ENCODE measurements around the gene ELF2. TPM values are rescaled to one million over a fixed set of nuclear protein-coding genes. Genes with fewer than 3 reads are reported as not detected.
"Not testable (repeated sequence)": the region's sequence is repeated elsewhere in the genome, so short reads cannot be mapped to it uniquely, and the experiment has no call there.

Gene ELF2
- total RNA-seq, 1 experiment from 2014 or later: 42.4 TPM

GRCh38 chr4:139011225-139011950, 165.6 kb downstream of the ELF2 start:
- Histone ChIP-seq H3K27ac (ENCODE audit: low read depth, low read length, poor library complexity, severe bottlenecking) (no peak overlapping the region), H3K9me3 (ENCODE audit: low read depth, low read length, poor library complexity, severe bottlenecking) (no peaks in the 10 kb centered on the region), H3K4me3 (ENCODE audit: low read depth, low read length, poor library complexity, severe bottlenecking) (no peak overlapping the region), H3K27me3 (replicated peaks; ENCODE audit: insufficient read depth, low read depth, low read length, poor library complexity) (no peaks in the 10 kb centered on the region), H3K4me1 (ENCODE audit: insufficient read depth, low read length, poor library complexity, severe bottlenecking) (peaks cover 13% of the 10 kb centered on the region), H3K36me3 (ENCODE audit: insufficient read depth, low read length, poor library complexity, severe bottlenecking) (no peaks in the 10 kb centered on the region)
- no peak for DNase-seq (ENCODE audit: low spot score)
- ChIA-PET CTCF (no interaction called here), POLR2A (ENCODE audit: low non-redundant PET) (no interaction called here)
- intact Hi-C loops (cut with micrococcal nuclease; ENCODE audit: unreplicated experiment): no loop called here
- no TSS peak for BruUV-seq (replicated peaks)
- TF ChIP-seq EZH2 (IDR thresholded peaks at IDR 0.05; ENCODE audit: borderline replicate concordance, low read depth, low read length, poor library complexity, severe bottlenecking): no peak
- TF ChIP-seq CTCF (conservative IDR thresholded peaks at IDR 0.05; ENCODE audit: low read depth, low read length): no peak

- CTCF ChIA-PET: no interaction called here
- intact Hi-C loops (cut with micrococcal nuclease; ENCODE audit: unreplicated experiment): no loop called here
- TF ChIP-seq CTCF (conservative IDR thresholded peaks at IDR 0.05; ENCODE audit: low read depth, low read length): no peak
- no peak for TF ChIP-seq EZH2 (IDR thresholded peaks at IDR 0.05; ENCODE audit: borderline replicate concordance, low read depth, low read length, poor library complexity, severe bottlenecking)
Measured at GRCh38 chr4:139009702-139010101, 167.3 kb downstream of the ELF2 start.

GRCh38 chr4:139008278-139008677, 168.7 kb downstream of the ELF2 start:
- H3K27me3 ChIP-seq (replicated peaks; ENCODE audit: insufficient read depth, low read depth, low read length, poor library complexity); H3K36me3 ChIP-seq (ENCODE audit: insufficient read depth, low read length, poor library complexity, severe bottlenecking); DNase-seq (ENCODE audit: low spot score); H3K27ac ChIP-seq (ENCODE audit: low read depth, low read length, poor library complexity, severe bottlenecking); H3K4me3 ChIP-seq (ENCODE audit: low read depth, low read length, poor library complexity, severe bottlenecking); BruUV-seq (replicated peaks); intact Hi-C loops (cut with micrococcal nuclease; ENCODE audit: unreplicated experiment); H3K9me3 ChIP-seq (ENCODE audit: low read depth, low read length, poor library complexity, severe bottlenecking); H3K4me1 ChIP-seq (ENCODE audit: insufficient read depth, low read length, poor library complexity, severe bottlenecking): not testable (repeated sequence)
- ChIA-PET POLR2A (ENCODE audit: low non-redundant PET) (interaction anchor here (0.7 kb wide), 1 partner anchor 246 kb away, joined by 4 read pairs; no protein-coding TSS in a partner anchor), CTCF (interaction anchor here (0.7 kb wide), 1 partner anchor 22 kb away, joined by 3 read pairs; no protein-coding TSS in a partner anchor)

More at GRCh38 chr4:139009702-139010101, 167.3 kb downstream of the ELF2 start:
- DNase-seq (ENCODE audit: low spot score): no peak
- peaks cover 8% of the 10 kb centered on the region for H3K4me1 ChIP-seq (ENCODE audit: insufficient read depth, low read length, poor library complexity, severe bottlenecking)
- no peak overlapping the region for H3K4me3 ChIP-seq (ENCODE audit: low read depth, low read length, poor library complexity, severe bottlenecking)
- H3K36me3 ChIP-seq (ENCODE audit: insufficient read depth, low read length, poor library complexity, severe bottlenecking): no peaks in the 10 kb centered on the region
- no peaks in the 10 kb centered on the region for H3K9me3 ChIP-seq (ENCODE audit: low read depth, low read length, poor library complexity, severe bottlenecking)
- POLR2A ChIA-PET (ENCODE audit: low non-redundant PET): no interaction called here
- H3K27me3 ChIP-seq (replicated peaks; ENCODE audit: insufficient read depth, low read depth, low read length, poor library complexity): no peaks in the 10 kb centered on the region
- no TSS peak for BruUV-seq (replicated peaks)
- no peak overlapping the region for H3K27ac ChIP-seq (ENCODE audit: low read depth, low read length, poor library complexity, severe bottlenecking)

- intact Hi-C loops (cut with micrococcal nuclease; ENCODE audit: unreplicated experiment): no loop called here
- no peak for DNase-seq (ENCODE audit: low spot score)
- Histone ChIP-seq H3K4me1 (ENCODE audit: insufficient read depth, low read length, poor library complexity, severe bottlenecking) (no peaks in the 10 kb centered on the region), H3K27me3 (replicated peaks; ENCODE audit: insufficient read depth, low read depth, low read length, poor library complexity) (no peaks in the 10 kb centered on the region), H3K27ac (ENCODE audit: low read depth, low read length, poor library complexity, severe bottlenecking) (no peak overlapping the region), H3K36me3 (ENCODE audit: insufficient read depth, low read length, poor library complexity, severe bottlenecking) (no peaks in the 10 kb centered on the region), H3K4me3 (ENCODE audit: low read depth, low read length, poor library complexity, severe bottlenecking) (no peak overlapping the region), H3K9me3 (ENCODE audit: low read depth, low read length, poor library complexity, severe bottlenecking) (no peaks in the 10 kb centered on the region)
- TF ChIP-seq CTCF (conservative IDR thresholded peaks at IDR 0.05; ENCODE audit: low read depth, low read length) (no peak), EZH2 (IDR thresholded peaks at IDR 0.05; ENCODE audit: borderline replicate concordance, low read depth, low read length, poor library complexity, severe bottlenecking) (no peak)
- CTCF ChIA-PET: interaction anchor here (0.7 kb wide), 1 partner anchor 23 kb away, joined by 3 read pairs; no protein-coding TSS in a partner anchor
- BruUV-seq (replicated peaks): no TSS peak
- POLR2A ChIA-PET (ENCODE audit: low non-redundant PET): no interaction called here
Measured at GRCh38 chr4:139007640-139008039, 169.4 kb downstream of the ELF2 start.
